ENCODE measurements around the gene HBG1. TPM values are rescaled to one million over a fixed set of nuclear protein-coding genes. Genes with fewer than 3 reads are reported as not detected.

HBG1 gene
- total RNA-seq, 3 donors from 2014 or later (not counting 1 experiment from before 2014, with no cell fraction given): not detected

DNA sequence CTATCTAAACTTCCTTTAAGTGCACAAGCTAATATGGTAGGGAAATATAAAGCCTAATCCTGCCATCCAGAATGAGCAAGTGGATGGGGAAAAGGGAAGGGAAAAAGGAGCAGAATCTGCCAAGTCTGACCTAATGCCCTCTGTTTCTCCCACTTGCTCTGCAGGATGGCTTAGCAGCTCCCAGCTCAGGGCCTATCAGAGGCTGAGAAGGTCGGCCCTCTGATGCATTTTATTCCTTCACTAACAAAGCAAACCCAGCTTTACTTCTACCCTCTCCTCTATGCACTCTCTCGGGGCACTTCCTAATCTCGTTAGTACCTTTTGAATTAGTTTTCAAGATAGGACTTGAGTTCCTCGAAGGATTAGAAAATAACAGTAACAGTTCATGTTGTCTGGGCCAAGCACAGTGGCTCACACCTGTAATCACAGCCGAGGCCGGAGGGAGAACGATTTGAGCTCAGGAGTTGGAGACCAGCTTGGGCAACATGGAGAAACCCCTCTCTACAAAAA, 39.2 kb downstream of the HBG1 start:
- Mint-ChIP-seq H3K36me3 (no peaks in the 10 kb centered on the region), H3K4me1 (no peaks in the 10 kb centered on the region), H3K27me3 (ENCODE audit: low read depth in 2 of 2) (no peaks in the 10 kb centered on the region), H3K27ac (no peak overlapping the region), H3K9me3 (no peaks in the 10 kb centered on the region), H3K4me3 (no peak overlapping the region)
- Histone ChIP-seq H3K27me3 (ENCODE audit: control insufficient read depth, insufficient read depth, low read length) (no peaks in the 10 kb centered on the region), H3K36me3 (ENCODE audit: control insufficient read depth, insufficient read depth, low read length) (no peaks in the 10 kb centered on the region), H3K4me3 (ENCODE audit: low read length) (no peak overlapping the region), H3K9me3 (ENCODE audit: control insufficient read depth, insufficient read depth, low read length) (no peaks in the 10 kb centered on the region), H3K27ac (ENCODE audit: low read length) (no peak overlapping the region), H3K4me1 (ENCODE audit: control insufficient read depth, insufficient read depth, low read length) (no peaks in the 10 kb centered on the region)
- ATAC-seq (no peak), DNase-seq (no peak)
- intact Hi-C loops (cut with micrococcal nuclease): no loop called here
- WGBS (ENCODE audit: insufficient coverage): 72% methylated on average over 7 of the region's 7 CpGs
- TF ChIP-seq, protein P1, sequence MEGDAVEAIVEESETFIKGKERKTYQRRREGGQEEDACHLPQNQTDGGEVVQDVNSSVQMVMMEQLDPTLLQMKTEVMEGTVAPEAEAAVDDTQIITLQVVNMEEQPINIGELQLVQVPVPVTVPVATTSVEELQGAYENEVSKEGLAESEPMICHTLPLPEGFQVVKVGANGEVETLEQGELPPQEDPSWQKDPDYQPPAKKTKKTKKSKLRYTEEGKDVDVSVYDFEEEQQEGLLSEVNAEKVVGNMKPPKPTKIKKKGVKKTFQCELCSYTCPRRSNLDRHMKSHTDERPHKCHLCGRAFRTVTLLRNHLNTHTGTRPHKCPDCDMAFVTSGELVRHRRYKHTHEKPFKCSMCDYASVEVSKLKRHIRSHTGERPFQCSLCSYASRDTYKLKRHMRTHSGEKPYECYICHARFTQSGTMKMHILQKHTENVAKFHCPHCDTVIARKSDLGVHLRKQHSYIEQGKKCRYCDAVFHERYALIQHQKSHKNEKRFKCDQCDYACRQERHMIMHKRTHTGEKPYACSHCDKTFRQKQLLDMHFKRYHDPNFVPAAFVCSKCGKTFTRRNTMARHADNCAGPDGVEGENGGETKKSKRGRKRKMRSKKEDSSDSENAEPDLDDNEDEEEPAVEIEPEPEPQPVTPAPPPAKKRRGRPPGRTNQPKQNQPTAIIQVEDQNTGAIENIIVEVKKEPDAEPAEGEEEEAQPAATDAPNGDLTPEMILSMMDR (IDR thresholded peaks at IDR 0.05): no peak

DNA sequence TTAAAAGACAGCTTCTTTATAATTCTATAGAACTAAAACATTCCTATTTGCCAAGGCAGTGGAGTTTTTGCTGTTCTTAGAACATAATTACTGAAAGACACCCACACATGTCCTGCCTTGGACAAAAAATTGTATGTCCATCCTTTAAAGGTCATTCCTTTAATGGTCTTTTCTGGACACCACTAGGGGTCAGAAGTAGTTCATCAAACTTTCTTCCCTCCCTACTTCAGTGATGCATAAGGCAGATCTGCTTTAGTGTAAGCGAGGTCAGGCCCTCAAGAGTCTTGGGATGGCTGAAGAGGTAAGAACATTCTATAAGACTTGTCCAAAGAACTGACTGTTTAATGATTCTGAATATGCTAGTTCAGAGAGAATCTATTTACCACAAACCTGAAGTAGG, 44.9 kb downstream of the HBG1 start:
- Mint-ChIP-seq H3K36me3 (no peaks in the 10 kb centered on the region), H3K27me3 (ENCODE audit: low read depth in 2 of 2) (peaks cover 0 to 3% of the 10 kb centered on the region in 2 donors), H3K4me3 (no peak overlapping the region), H3K9me3 (peaks cover 0 to 2% of the 10 kb centered on the region in 2 donors), H3K4me1 (no peaks in the 10 kb centered on the region), H3K27ac (no peak overlapping the region)
- no peak overlapping the region for H3K27ac ChIP-seq (ENCODE audit: low read length)
- TF ChIP-seq, protein P1 (IDR thresholded peaks at IDR 0.05): no peak
- ATAC-seq (no peak), DNase-seq (no peak)
- H3K9me3 ChIP-seq (ENCODE audit: control insufficient read depth, insufficient read depth, low read length): no peaks in the 10 kb centered on the region
- H3K36me3 ChIP-seq (ENCODE audit: control insufficient read depth, insufficient read depth, low read length): no peaks in the 10 kb centered on the region
- intact Hi-C loops (cut with micrococcal nuclease): no loop called here
- H3K4me3 ChIP-seq (ENCODE audit: low read length): no peak overlapping the region
- no peaks in the 10 kb centered on the region for H3K4me1 ChIP-seq (ENCODE audit: control insufficient read depth, insufficient read depth, low read length)
- no peaks in the 10 kb centered on the region for H3K27me3 ChIP-seq (ENCODE audit: control insufficient read depth, insufficient read depth, low read length)
- no CpG with 5 or more reads among the region's 1 CpG for WGBS (ENCODE audit: insufficient coverage)

DNA sequence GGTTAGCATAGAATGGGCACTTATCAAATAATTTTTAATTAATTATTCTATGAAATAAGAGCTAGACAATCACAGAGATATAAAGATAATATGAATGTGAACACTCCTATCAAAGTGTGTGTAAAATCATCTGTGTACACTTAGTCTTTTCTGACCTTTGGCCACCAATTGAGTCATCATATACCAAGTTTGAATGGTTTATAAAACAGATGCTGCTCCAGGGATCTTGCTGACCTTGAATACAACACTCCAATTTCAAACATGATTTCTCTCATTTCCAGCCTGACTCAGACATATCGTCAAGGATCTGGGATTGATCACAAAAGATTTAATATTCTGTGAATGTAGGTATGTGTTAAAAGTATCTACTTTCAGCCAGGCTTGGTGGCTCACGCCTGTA, 46.3 kb downstream of the HBG1 start:
- Histone ChIP-seq H3K9me3 (ENCODE audit: control insufficient read depth, insufficient read depth, low read length) (no peaks in the 10 kb centered on the region), H3K27ac (ENCODE audit: low read length) (no peak overlapping the region), H3K36me3 (ENCODE audit: control insufficient read depth, insufficient read depth, low read length) (no peaks in the 10 kb centered on the region), H3K4me3 (ENCODE audit: low read length) (no peak overlapping the region), H3K27me3 (ENCODE audit: control insufficient read depth, insufficient read depth, low read length) (no peaks in the 10 kb centered on the region), H3K4me1 (ENCODE audit: control insufficient read depth, insufficient read depth, low read length) (no peaks in the 10 kb centered on the region)
- no peak overlapping the region for H3K27ac Mint-ChIP-seq
- ATAC-seq: no peak
- intact Hi-C loops (cut with micrococcal nuclease): no loop called here
- no peaks in the 10 kb centered on the region for H3K4me1 Mint-ChIP-seq
- TF ChIP-seq, protein P1 (IDR thresholded peaks at IDR 0.05): no peak
- no peaks in the 10 kb centered on the region for H3K36me3 Mint-ChIP-seq
- DNase-seq: no peak
- peaks cover 0 to 2% of the 10 kb centered on the region in 2 donors for H3K9me3 Mint-ChIP-seq
- peaks cover 0 to 3% of the 10 kb centered on the region in 2 donors for H3K27me3 Mint-ChIP-seq (ENCODE audit: low read depth in 2 of 2)
- WGBS (ENCODE audit: insufficient coverage): 87% methylated on average over 2 of the region's 2 CpGs
- H3K4me3 Mint-ChIP-seq: no peak overlapping the region

DNA sequence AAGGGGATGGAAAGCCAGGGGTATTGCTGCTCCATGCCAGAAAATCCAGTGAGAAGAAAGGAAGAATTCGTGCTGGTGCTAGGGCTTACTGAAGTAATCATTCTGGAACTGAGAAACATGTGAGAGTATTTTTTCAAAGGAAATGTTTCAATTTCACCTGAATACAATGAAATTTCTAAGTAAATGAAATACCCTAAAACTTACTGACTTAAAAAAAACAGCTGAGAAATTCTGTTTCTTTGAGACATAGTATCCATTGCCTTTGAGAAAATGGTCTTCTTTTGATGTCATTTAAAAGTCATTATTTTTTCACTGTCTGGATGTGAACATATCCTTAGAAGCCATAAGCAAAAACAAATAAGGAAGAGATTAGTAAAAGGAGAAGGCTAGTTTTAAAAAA, 49.1 kb downstream of the HBG1 start, which contains the start of gene OR51V1:
OR51V1 (minus strand) TSS at position 101 of the 400 bp plus-strand sequence; CDS start at position 101, 0 bp downstream.
- Mint-ChIP-seq H3K27ac (no peak within 1 kb of the TSS), H3K4me1 (no peaks in the 10 kb centered on the region), H3K9me3 (peaks cover 0 to 2% of the 10 kb centered on the region in 2 donors), H3K36me3 (no peaks in the 10 kb centered on the region), H3K4me3 (no peak within 1 kb of the TSS), H3K27me3 (ENCODE audit: low read depth in 2 of 2) (peaks cover 0 to 3% of the 10 kb centered on the region in 2 donors)
- TF ChIP-seq, protein P1 (IDR thresholded peaks at IDR 0.05): no peak
- no peak for ATAC-seq
- Histone ChIP-seq H3K4me1 (ENCODE audit: control insufficient read depth, insufficient read depth, low read length) (no peaks in the 10 kb centered on the region), H3K9me3 (ENCODE audit: control insufficient read depth, insufficient read depth, low read length) (no peaks in the 10 kb centered on the region), H3K4me3 (ENCODE audit: low read length) (no peak within 1 kb of the TSS), H3K36me3 (ENCODE audit: control insufficient read depth, insufficient read depth, low read length) (no peaks in the 10 kb centered on the region), H3K27me3 (ENCODE audit: control insufficient read depth, insufficient read depth, low read length) (no peaks in the 10 kb centered on the region), H3K27ac (ENCODE audit: low read length) (no peak within 1 kb of the TSS)
- DNase-seq: no peak
- 57% methylated on average over 1 of the region's 1 CpG for WGBS (ENCODE audit: insufficient coverage)
- intact Hi-C loops (cut with micrococcal nuclease): no loop called here
